Measurements from ENCODE around the gene NPHP3. TPM values are rescaled to one million over a fixed set of nuclear protein-coding genes. Genes with fewer than 3 reads are reported as not detected.
A peak's percentile ranks its signal among the peaks of the same experiment; 100 is the strongest.
"Not testable (repeated sequence)": the region's sequence is repeated elsewhere in the genome, so short reads cannot be mapped to it uniquely, and the experiment has no call there.

Gene NPHP3, protein sequence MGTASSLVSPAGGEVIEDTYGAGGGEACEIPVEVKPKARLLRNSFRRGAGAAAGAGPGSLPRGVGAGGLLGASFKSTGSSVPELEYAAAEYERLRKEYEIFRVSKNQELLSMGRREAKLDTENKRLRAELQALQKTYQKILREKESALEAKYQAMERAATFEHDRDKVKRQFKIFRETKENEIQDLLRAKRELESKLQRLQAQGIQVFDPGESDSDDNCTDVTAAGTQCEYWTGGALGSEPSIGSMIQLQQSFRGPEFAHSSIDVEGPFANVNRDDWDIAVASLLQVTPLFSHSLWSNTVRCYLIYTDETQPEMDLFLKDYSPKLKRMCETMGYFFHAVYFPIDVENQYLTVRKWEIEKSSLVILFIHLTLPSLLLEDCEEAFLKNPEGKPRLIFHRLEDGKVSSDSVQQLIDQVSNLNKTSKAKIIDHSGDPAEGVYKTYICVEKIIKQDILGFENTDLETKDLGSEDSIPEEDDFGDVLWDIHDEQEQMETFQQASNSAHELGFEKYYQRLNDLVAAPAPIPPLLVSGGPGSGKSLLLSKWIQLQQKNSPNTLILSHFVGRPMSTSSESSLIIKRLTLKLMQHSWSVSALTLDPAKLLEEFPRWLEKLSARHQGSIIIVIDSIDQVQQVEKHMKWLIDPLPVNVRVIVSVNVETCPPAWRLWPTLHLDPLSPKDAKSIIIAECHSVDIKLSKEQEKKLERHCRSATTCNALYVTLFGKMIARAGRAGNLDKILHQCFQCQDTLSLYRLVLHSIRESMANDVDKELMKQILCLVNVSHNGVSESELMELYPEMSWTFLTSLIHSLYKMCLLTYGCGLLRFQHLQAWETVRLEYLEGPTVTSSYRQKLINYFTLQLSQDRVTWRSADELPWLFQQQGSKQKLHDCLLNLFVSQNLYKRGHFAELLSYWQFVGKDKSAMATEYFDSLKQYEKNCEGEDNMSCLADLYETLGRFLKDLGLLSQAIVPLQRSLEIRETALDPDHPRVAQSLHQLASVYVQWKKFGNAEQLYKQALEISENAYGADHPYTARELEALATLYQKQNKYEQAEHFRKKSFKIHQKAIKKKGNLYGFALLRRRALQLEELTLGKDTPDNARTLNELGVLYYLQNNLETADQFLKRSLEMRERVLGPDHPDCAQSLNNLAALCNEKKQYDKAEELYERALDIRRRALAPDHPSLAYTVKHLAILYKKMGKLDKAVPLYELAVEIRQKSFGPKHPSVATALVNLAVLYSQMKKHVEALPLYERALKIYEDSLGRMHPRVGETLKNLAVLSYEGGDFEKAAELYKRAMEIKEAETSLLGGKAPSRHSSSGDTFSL (N-terminal part only)
- 10 to 100 TPM; 19.2 to 52.4 (median 32.0) TPM for polyA plus RNA-seq (ENCODE audit: insufficient read length in 10 of 10)
- long read RNA-seq, donor 1, result 0 reads
- long read RNA-seq, donor 2, result 0 reads
- long read RNA-seq, donor 3, result 0 reads
- long read RNA-seq, donor 4, result 0 reads
- long read RNA-seq, donor 5, partial matches to known transcripts, result 0 of 2 reads
- long read RNA-seq, donor 5, other reads (novel, unspliced or antisense), result 0 of 2 reads
- long read RNA-seq, donor 6, full-length matches to known transcripts, result 1 of 1 reads
- long read RNA-seq, donor 6, partial matches to known transcripts, result 0 of 1 reads
- long read RNA-seq, donor 6, other reads (novel, unspliced or antisense), result 0 of 1 reads
- long read RNA-seq, donor 7, partial matches to known transcripts, result 7 of 7 reads
- long read RNA-seq, donor 7, other reads (novel, unspliced or antisense), result 0 of 7 reads
- long read RNA-seq, donor 8, full-length matches to known transcripts, result 2 of 2 reads
- long read RNA-seq, donor 8, partial matches to known transcripts, result 0 of 2 reads
- long read RNA-seq, donor 8, other reads (novel, unspliced or antisense), result 0 of 2 reads
- long read RNA-seq, donor 9, result 0 reads

DNA sequence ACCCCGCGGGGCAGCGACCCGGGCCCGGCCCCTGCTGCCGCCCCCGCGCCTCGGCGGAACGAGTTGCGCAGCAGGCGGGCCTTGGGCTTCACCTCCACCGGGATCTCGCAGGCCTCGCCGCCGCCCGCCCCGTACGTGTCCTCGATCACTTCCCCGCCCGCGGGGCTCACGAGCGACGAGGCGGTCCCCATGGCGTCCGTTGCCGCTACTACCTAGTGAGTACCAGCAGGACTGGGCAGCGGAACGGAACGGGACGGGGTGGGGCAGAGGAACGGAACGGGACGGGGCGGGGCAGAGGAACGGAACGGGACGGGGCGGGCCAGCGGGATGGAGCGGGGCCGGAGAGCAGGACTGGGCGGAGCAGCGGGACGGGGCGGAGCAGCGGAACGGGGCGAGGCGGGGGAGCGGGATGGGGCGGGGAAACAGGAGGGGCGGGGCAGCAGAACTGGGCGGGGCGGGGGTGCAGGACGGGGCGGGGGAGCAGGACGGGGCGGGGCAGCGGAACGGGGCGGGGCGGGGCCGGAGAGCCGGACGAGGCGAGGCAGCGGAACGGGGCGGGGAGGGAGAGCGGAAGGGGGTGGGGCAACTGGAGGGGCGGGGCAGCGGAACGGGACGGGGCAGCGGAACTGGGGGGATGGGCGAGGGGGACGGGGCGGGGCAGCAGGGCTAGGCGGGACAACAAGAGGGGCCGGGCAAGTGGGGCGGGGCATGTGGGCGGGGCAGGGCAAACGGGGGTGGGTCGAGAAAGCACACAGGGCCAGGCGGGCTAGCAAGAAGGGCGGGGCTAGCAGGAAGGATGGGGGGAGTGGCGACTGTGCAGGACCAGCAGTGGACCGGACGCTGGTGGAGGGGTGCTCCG is at the start of gene NPHP3:
TSS of gene NPHP3 (minus strand) at position 245 of the 859 bp plus-strand sequence. CDS start at position 191, 54 bp downstream.
- peak; percentile 95 to 97 (median 96) for DNase-seq

DNA sequence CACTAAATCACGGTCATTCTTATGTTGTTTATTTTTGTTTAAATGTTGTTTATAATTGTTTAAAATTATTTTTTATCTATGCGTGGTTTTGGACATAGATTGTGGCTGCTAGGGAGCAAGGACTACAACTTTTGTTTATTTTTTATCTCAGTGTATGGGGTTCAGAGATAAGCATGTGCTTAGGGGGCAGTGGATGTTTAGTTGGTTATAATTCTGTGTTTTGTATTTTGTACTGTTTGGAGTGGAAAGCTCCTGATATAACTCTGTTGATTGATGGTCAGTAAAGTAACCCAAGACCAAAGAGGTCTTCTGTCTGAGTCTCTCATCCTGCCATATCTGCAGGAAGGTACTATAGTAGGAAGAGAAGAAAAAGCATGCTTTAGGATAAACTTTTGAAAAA is 36.5 kb upstream of the NPHP3 start:
- DNase-seq, result no peak

DNA sequence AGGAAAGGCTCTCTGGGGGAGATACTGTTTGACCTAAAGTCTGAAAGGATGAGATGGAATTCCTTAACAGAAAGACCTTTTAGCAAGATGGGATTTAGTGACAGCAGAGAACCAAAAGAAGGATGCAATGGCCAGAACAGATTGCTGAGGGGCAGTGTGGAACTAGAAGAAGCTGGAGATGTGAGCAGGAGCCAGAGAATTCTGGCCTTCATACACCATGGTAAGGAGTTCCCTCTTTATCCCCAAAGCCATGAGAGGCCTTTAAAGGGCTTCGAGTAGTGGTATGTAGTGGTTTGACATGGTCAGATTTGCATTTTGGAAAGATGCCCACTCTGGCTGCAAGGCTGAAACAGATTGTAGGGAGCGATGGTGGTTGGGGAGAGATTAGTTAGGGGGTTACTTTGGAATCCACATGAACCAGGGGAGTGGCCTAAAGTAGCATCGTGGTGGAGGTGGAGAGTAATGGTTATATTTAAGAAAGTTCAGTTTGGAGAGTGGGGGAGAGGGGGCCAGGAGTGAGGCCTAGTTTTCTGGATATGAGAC is 34.0 kb upstream of the NPHP3 start:
- no peak for DNase-seq

DNA sequence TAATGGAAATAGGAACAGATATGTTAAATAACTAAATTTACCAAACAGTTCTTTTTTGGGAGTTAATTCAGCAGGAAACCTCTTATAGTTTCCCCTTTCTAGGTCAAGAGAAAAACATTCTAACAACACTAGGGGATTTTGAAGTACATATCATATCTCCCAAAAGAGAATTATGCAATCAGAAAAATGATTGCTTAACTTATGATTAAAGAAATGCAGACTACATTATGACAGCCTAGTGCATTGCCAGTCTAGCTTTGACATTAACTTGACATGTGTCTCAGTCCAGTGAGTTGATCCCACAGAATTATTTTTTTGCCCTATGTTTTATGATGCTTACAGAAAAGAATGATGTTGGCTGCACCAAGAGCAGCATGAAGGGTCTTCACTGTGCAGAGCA is 31.7 kb upstream of the NPHP3 start:
- DNase-seq, result no peak

GRCh38 chr3:132749786-132750185 is 27.6 kb upstream of the NPHP3 start:
- DNase-seq, result no peak

DNA sequence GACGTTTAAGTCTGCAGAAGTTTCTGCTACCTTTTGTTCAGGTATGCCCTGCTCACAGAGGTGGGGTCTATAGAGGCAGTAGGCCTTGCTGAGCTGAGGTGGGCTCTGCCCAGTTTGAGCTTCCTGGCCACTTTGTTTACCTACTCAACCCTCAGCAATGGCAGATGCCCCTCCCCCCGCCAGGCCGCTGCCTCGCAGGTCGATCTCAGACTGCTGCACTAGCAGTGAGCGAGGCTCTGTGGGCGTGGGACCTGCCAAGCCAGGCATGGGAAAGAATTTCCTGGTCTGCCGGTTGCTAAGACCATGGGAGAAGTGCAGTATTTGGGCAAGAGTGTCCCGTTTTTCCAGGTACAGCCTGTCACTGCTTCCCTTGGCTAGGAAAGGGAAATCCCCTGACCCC is 24.5 kb upstream of the NPHP3 start:
- DNase-seq, result not testable (repeated sequence)

DNA sequence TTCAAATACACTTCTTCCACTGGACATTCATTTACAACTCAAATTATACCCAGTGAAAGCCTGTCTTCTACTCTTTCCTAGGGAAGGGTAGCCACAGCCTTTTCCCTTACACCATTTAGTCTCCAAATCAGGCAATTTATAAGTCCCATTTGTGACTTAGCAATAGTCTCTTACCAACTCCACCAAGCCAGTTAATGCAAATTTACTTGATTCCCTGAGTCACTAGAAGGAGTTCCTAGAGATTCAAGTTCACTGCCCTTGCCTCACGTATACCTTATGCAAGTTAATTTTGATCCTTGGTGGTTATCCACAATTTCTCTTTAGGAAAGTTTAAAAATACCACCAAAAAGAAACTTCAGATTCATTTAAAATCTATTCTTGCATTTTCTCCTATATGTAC is 16.1 kb upstream of the NPHP3 start:
- no peak for DNase-seq

DNA sequence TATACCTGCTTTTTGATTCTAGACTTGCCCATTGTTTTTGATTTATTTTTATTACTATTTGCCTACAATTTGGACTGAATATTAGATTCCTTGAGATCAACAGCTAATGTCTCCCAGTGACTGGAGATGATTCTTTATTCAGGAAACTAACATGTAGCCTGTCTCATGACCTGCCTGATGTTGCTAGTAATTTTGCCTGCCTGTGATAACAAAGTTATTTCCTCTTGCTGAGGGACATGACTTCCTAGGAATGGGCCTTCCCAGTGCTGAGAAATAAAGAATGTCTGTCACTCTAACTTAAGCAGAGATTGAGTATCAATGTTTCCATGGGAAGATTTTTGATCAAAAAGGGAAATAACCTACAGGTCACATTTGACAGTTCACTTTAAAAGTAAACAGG is 13.4 kb upstream of the NPHP3 start:
- no peak for DNase-seq

GRCh38 chr3:132730891-132731580 is 8.8 kb upstream of the NPHP3 start:
- peak; percentile 45 to 75 (median 55) for DNase-seq

- DNase-seq, result peak; percentile 28 to 64 (median 42)
Measured at GRCh38 chr3:132726341-132726823, 4.2 kb upstream of the NPHP3 start.

GRCh38 chr3:132723024-132723950 is 1.1 kb upstream of the NPHP3 start:
- no peak for DNase-seq

GRCh38 chr3:132721479-132722164 is 587 bp downstream of the NPHP3 start:
- peak in 2 of 3 donors; percentile 51 to 71 for DNase-seq

- DNase-seq, result peak in 1 of 3 donors; percentile 3
Measured at GRCh38 chr3:132720228-132720627, 2.0 kb downstream of the NPHP3 start.

- no peak for DNase-seq
Measured at GRCh38 chr3:132716372-132716771, 5.8 kb downstream of the NPHP3 start.

DNA sequence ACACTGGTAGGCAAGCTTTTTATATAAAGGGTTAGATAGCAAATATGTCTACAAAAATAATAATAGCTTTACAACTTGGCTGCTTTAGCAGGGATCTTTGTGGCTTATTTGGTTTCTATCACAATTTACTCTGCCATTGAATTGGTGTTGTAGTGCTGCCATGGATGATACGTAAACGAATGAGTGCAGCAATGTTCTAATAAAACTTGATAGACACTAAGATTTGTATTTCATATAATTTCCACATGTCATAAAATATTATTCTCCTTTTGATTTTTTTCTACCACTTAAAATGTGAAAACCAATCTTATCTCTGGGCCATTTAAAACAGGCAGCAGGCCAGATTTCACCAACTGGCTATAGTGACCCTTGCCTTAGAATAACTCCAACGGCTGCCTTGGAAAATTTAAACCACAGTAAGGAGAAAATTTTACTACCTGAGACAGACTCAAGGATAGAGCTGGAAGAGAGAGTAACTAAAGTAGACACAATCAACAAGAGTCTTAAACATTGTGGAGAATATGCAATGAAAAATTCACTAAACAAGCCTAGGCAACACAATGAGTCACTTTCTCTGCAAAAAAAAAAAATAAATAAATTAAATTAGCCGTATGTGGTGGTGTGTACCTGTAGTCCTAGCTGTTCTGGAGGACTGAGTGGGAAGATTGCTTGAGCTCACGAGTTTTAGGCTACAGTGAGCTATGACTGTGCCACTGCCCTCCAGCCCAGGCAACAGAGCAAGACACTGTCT is 8.1 kb downstream of the NPHP3 start:
- no peak for DNase-seq

DNA sequence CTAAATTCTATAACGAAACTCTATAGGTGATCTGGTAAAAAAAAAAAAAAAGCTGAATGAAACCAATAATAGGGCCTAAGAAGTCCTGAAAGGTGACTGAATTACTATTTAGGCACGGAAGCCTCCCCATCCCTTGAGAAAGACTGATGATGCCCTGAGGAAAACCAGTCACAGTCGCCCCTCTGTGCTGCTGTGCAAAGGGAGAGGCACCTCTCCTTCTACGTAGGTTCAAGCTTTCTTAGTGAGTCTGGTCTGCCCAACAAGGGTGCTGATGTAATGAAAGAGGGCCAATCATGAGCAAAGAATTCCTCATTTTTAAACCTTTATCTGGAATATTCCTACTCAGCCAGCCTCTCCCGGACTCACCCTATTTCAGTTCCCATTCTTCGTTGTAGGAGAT is 11.9 kb downstream of the NPHP3 start:
- no peak for DNase-seq

Measured in muscle of back (tissue), 13 donors.